ENCODE results near the gene PIGN. TPM values are rescaled to one million over a fixed set of nuclear protein-coding genes. Genes with fewer than 3 reads are reported as not detected.
A peak's percentile ranks its signal among the peaks of the same experiment; 100 is the strongest.

Gene PIGN
- total RNA-seq, 5 donors from 2014 or later (not counting 1 experiment from before 2014, with no cell fraction given) = 19.5 to 24.0 (median 21.8) TPM

- H3K4me3 Mint-ChIP-seq = no peak overlapping the region
- H3K36me3 Mint-ChIP-seq = peaks cover 19% of the 10 kb centered on the region
- Histone ChIP-seq H3K27me3 (replicated peaks in 1 of 2; ENCODE audit: control insufficient read depth in 2 of 2, extremely low read depth in 1 of 2, insufficient read depth in 2 of 2, low read length in 1 of 2) (no peaks in the 10 kb centered on the region), H3K9me3 (no peaks in the 10 kb centered on the region), H3K36me3 (ENCODE audit: control insufficient read depth in 2 of 2, extremely low read depth in 1 of 2, insufficient read depth in 1 of 2, low read length in 1 of 2) (peaks cover 0 to 12% of the 10 kb centered on the region in 2 donors), H3K4me3 (ENCODE audit: control insufficient read depth in 1 of 2, extremely low read depth in 1 of 2, low read length in 1 of 2) (no peak overlapping the region), H3K4me1 (ENCODE audit: control insufficient read depth in 1 of 2, extremely low read depth in 1 of 2, insufficient read depth in 2 of 2, low read length in 2 of 2) (no peaks in the 10 kb centered on the region), H3K27ac (ENCODE audit: low read length) (no peak overlapping the region)
- ChIA-PET POLR2A (no interaction called here), CTCF (interaction anchor here in 1 of 2 donors (0.5 kb wide), 1 partner anchor 269 kb away, joined by 7 read pairs; no protein-coding TSS in a partner anchor)
- ATAC-seq (replicated peaks in 1 of 4) = no peak
- no peaks in the 10 kb centered on the region for H3K9me3 Mint-ChIP-seq
- no peaks in the 10 kb centered on the region for H3K4me1 Mint-ChIP-seq
- no CpG with 5 or more reads among the region's 2 CpGs for WGBS (ENCODE audit: insufficient coverage)
- DNase-seq = no peak
- no peak overlapping the region for H3K27ac Mint-ChIP-seq
- H3K27me3 Mint-ChIP-seq = no peaks in the 10 kb centered on the region
Measured at GRCh38 chr18:62138461-62139235, 48.2 kb downstream of the PIGN start.

- peaks cover 29% of the 10 kb centered on the region for H3K36me3 Mint-ChIP-seq
- POLR2A ChIA-PET = no interaction called here
- no CpG with 5 or more reads among the region's 2 CpGs for WGBS (ENCODE audit: insufficient coverage)
- peak; percentile 40 to 56 (median 51) for ATAC-seq (replicated peaks in 1 of 4)
- CTCF ChIA-PET = interaction anchor here (0.9 to 1.5 kb wide), 9 partner anchors 49 to 579 kb away, joined by 3 to 11 read pairs (median 4); no protein-coding TSS in a partner anchor
- H3K4me1 Mint-ChIP-seq = no peaks in the 10 kb centered on the region
- H3K9me3 Mint-ChIP-seq = no peaks in the 10 kb centered on the region
- no peaks in the 10 kb centered on the region for H3K27me3 Mint-ChIP-seq
- Histone ChIP-seq H3K27ac (ENCODE audit: low read length) (no peak overlapping the region), H3K27me3 (replicated peaks in 1 of 2; ENCODE audit: control insufficient read depth in 2 of 2, extremely low read depth in 1 of 2, insufficient read depth in 2 of 2, low read length in 1 of 2) (no peaks in the 10 kb centered on the region), H3K4me3 (ENCODE audit: control insufficient read depth in 1 of 2, extremely low read depth in 1 of 2, low read length in 1 of 2) (no peak overlapping the region), H3K9me3 (no peaks in the 10 kb centered on the region), H3K36me3 (ENCODE audit: control insufficient read depth in 2 of 2, extremely low read depth in 1 of 2, insufficient read depth in 1 of 2, low read length in 1 of 2) (no peaks in the 10 kb centered on the region), H3K4me1 (ENCODE audit: control insufficient read depth in 1 of 2, extremely low read depth in 1 of 2, insufficient read depth in 2 of 2, low read length in 2 of 2) (no peaks in the 10 kb centered on the region)
- no peak overlapping the region for H3K4me3 Mint-ChIP-seq
- H3K27ac Mint-ChIP-seq = no peak overlapping the region
- peak; percentile 3 to 79 (median 50) for DNase-seq
Measured at GRCh38 chr18:62131301-62131909, 55.5 kb downstream of the PIGN start.

- Mint-ChIP-seq H3K27ac (no peak overlapping the region), H3K9me3 (no peaks in the 10 kb centered on the region), H3K4me3 (no peak overlapping the region), H3K36me3 (peaks cover 24% of the 10 kb centered on the region), H3K27me3 (no peaks in the 10 kb centered on the region), H3K4me1 (no peaks in the 10 kb centered on the region)
- WGBS (ENCODE audit: insufficient coverage) = no CpG with 5 or more reads among the region's 1 CpG
- POLR2A ChIA-PET = no interaction called here
- Histone ChIP-seq H3K27ac (ENCODE audit: low read length) (no peak overlapping the region), H3K9me3 (no peaks in the 10 kb centered on the region), H3K4me1 (ENCODE audit: control insufficient read depth in 1 of 2, extremely low read depth in 1 of 2, insufficient read depth in 2 of 2, low read length in 2 of 2) (no peaks in the 10 kb centered on the region), H3K27me3 (replicated peaks in 1 of 2; ENCODE audit: control insufficient read depth in 2 of 2, extremely low read depth in 1 of 2, insufficient read depth in 2 of 2, low read length in 1 of 2) (no peaks in the 10 kb centered on the region), H3K4me3 (ENCODE audit: control insufficient read depth in 1 of 2, extremely low read depth in 1 of 2, low read length in 1 of 2) (no peak overlapping the region), H3K36me3 (ENCODE audit: control insufficient read depth in 2 of 2, extremely low read depth in 1 of 2, insufficient read depth in 1 of 2, low read length in 1 of 2) (no peaks in the 10 kb centered on the region)
- ATAC-seq (replicated peaks in 1 of 4) = no peak
- DNase-seq = no peak
- CTCF ChIA-PET = interaction anchor here (0.9 to 1.8 kb wide), 3 partner anchors 9 to 546 kb away, joined by 3 to 4 read pairs (median 4); no protein-coding TSS in a partner anchor
Measured at GRCh38 chr18:62128157-62128556, 58.7 kb downstream of the PIGN start.

GRCh38 chr18:62126737-62127136 lies 60.1 kb downstream of the PIGN start:
- no peak overlapping the region for H3K27ac ChIP-seq (ENCODE audit: low read length)
- ChIA-PET CTCF (interaction anchor here (0.5 to 1.1 kb wide), 3 partner anchors 9 to 625 kb away, joined by 3 to 6 read pairs (median 4); no protein-coding TSS in a partner anchor), POLR2A (no interaction called here)
- 100% methylated on average over 1 of the region's 2 CpGs for WGBS (ENCODE audit: insufficient coverage)
- H3K9me3 ChIP-seq = no peaks in the 10 kb centered on the region
- ATAC-seq (replicated peaks in 1 of 4) = no peak
- Mint-ChIP-seq H3K4me1 (no peaks in the 10 kb centered on the region), H3K9me3 (no peaks in the 10 kb centered on the region), H3K4me3 (no peak overlapping the region), H3K36me3 (peaks cover 26% of the 10 kb centered on the region), H3K27ac (no peak overlapping the region), H3K27me3 (no peaks in the 10 kb centered on the region)
- no peaks in the 10 kb centered on the region for H3K4me1 ChIP-seq (ENCODE audit: control insufficient read depth in 1 of 2, extremely low read depth in 1 of 2, insufficient read depth in 2 of 2, low read length in 2 of 2)
- H3K4me3 ChIP-seq (ENCODE audit: control insufficient read depth in 1 of 2, extremely low read depth in 1 of 2, low read length in 1 of 2) = no peak overlapping the region
- DNase-seq = no peak
- H3K36me3 ChIP-seq (ENCODE audit: control insufficient read depth in 2 of 2, extremely low read depth in 1 of 2, insufficient read depth in 1 of 2, low read length in 1 of 2) = no peaks in the 10 kb centered on the region
- H3K27me3 ChIP-seq (replicated peaks in 1 of 2; ENCODE audit: control insufficient read depth in 2 of 2, extremely low read depth in 1 of 2, insufficient read depth in 2 of 2, low read length in 1 of 2) = no peaks in the 10 kb centered on the region

- no peaks in the 10 kb centered on the region for H3K4me1 Mint-ChIP-seq
- H3K27me3 Mint-ChIP-seq = no peaks in the 10 kb centered on the region
- no peak overlapping the region for H3K4me3 ChIP-seq (ENCODE audit: control insufficient read depth in 1 of 2, extremely low read depth in 1 of 2, low read length in 1 of 2)
- no CpG with 5 or more reads among the region's 2 CpGs for WGBS (ENCODE audit: insufficient coverage)
- DNase-seq = no peak
- H3K36me3 ChIP-seq (ENCODE audit: control insufficient read depth in 2 of 2, extremely low read depth in 1 of 2, insufficient read depth in 1 of 2, low read length in 1 of 2) = no peaks in the 10 kb centered on the region
- H3K4me3 Mint-ChIP-seq = no peak overlapping the region
- H3K4me1 ChIP-seq (ENCODE audit: control insufficient read depth in 1 of 2, extremely low read depth in 1 of 2, insufficient read depth in 2 of 2, low read length in 2 of 2) = no peaks in the 10 kb centered on the region
- no peak overlapping the region for H3K27ac ChIP-seq (ENCODE audit: low read length)
- H3K27ac Mint-ChIP-seq = no peak overlapping the region
- POLR2A ChIA-PET = no interaction called here
- H3K9me3 Mint-ChIP-seq = no peaks in the 10 kb centered on the region
- CTCF ChIA-PET = interaction anchor here in 1 of 2 donors (1.1 kb wide), 1 partner anchor 23 kb away, joined by 3 read pairs; no protein-coding TSS in a partner anchor
- H3K27me3 ChIP-seq (replicated peaks in 1 of 2; ENCODE audit: control insufficient read depth in 2 of 2, extremely low read depth in 1 of 2, insufficient read depth in 2 of 2, low read length in 1 of 2) = no peaks in the 10 kb centered on the region
- peaks cover 29% of the 10 kb centered on the region for H3K36me3 Mint-ChIP-seq
- no peak for ATAC-seq (replicated peaks in 1 of 4)
- H3K9me3 ChIP-seq = no peaks in the 10 kb centered on the region
Measured at GRCh38 chr18:62125702-62126101, 61.2 kb downstream of the PIGN start.

GRCh38 chr18:62122330-62122729 lies 64.5 kb downstream of the PIGN start:
- Mint-ChIP-seq H3K36me3 (peaks cover 30% of the 10 kb centered on the region), H3K27me3 (no peaks in the 10 kb centered on the region), H3K27ac (no peak overlapping the region), H3K4me3 (no peak overlapping the region), H3K9me3 (no peaks in the 10 kb centered on the region), H3K4me1 (no peaks in the 10 kb centered on the region)
- no CpG with 5 or more reads among the region's 1 CpG for WGBS (ENCODE audit: insufficient coverage)
- ATAC-seq (replicated peaks in 1 of 4) (no peak), DNase-seq (no peak)
- ChIA-PET POLR2A (no interaction called here), CTCF (interaction anchor here (0.5 to 0.9 kb wide), 4 partner anchors 8 to 485 kb away, joined by 3 to 5 read pairs (median 3); no protein-coding TSS in a partner anchor)
- Histone ChIP-seq H3K36me3 (ENCODE audit: control insufficient read depth in 2 of 2, extremely low read depth in 1 of 2, insufficient read depth in 1 of 2, low read length in 1 of 2) (no peaks in the 10 kb centered on the region), H3K4me3 (ENCODE audit: control insufficient read depth in 1 of 2, extremely low read depth in 1 of 2, low read length in 1 of 2) (no peak overlapping the region), H3K4me1 (ENCODE audit: control insufficient read depth in 1 of 2, extremely low read depth in 1 of 2, insufficient read depth in 2 of 2, low read length in 2 of 2) (no peaks in the 10 kb centered on the region), H3K27me3 (replicated peaks in 1 of 2; ENCODE audit: control insufficient read depth in 2 of 2, extremely low read depth in 1 of 2, insufficient read depth in 2 of 2, low read length in 1 of 2) (no peaks in the 10 kb centered on the region), H3K9me3 (no peaks in the 10 kb centered on the region), H3K27ac (ENCODE audit: low read length) (no peak overlapping the region)

Measured in T-cell (primary cell).